PC-3 (cell line): ENCODE results near the gene TELO2. TPM values are rescaled to one million over a fixed set of nuclear protein-coding genes. Genes with fewer than 3 reads are reported as not detected.

Source experiments
- ATAC-seq: fragments of 200-7000 bp; cut with Tn5 transposase; 2 replicates; pipeline ENCODE4 v1.9.1; 2020; ENCODE audit warnings: mild to moderate bottlenecking, moderate library complexity
- BruUV-seq: library from RNA; stranded (reverse); fragments of 400-500 nt; replicated peaks from 2 replicates; lab custom pipeline; 2021; lab: Mats Ljungman, UMichigan
- CTCF ChIA-PET: fragments of 300-600 bp; sonication (Branson Sonifier 250); formaldehyde crosslinking; loops from one replicate; lab custom pipeline; 2022; ENCODE audit warnings: antibody characterized with exemption; lab: Charles Lee
- POLR2A ChIA-PET: fragments of 300-600 bp; sonication (Branson Sonifier 250); formaldehyde crosslinking; loops from one replicate; lab custom pipeline; 2022; ENCODE audit warnings: antibody characterized with exemption; ENCODE audit not compliant: unreplicated experiment; lab: Charles Lee
- DNase-seq: peaks from one replicate; pipeline ENCODE4 v3.0.0-alpha.2; 2015
- H2AFZ ChIP-seq: fragments of 300-600 bp; sonication (generic); 2 replicates; pipeline ENCODE4 v1.6.0; 2016; ENCODE audit warnings: antibody characterized with exemption, low read length
- H3F3A ChIP-seq: fragments of 300-600 bp; sonication (generic); one replicate; pipeline ENCODE4 v1.6.0; 2017; ENCODE audit warnings: antibody characterized with exemption, low read length, control low read depth, mild to moderate bottlenecking; ENCODE audit not compliant: unreplicated experiment
- H3K27ac ChIP-seq: fragments of 300-600 bp; sonication (generic); 2 replicates; pipeline ENCODE4 v1.5.1; 2016; ENCODE audit warnings: mild to moderate bottlenecking, low read length
- H3K27me3 ChIP-seq: fragments of 300-600 bp; sonication (generic); 2 replicates; pipeline ENCODE4 v1.6.1; 2016; ENCODE audit warnings: low read length, mixed read lengths
- H3K36me3 ChIP-seq: fragments of 300-600 bp; sonication (generic); 2 replicates; pipeline ENCODE4 v1.6.1; 2016; ENCODE audit warnings: low read depth, mixed run types, low read length, mixed read lengths
- H3K4me1 ChIP-seq: fragments of 300-600 bp; sonication (generic); 2 replicates; pipeline ENCODE4 v1.5.1; 2016; ENCODE audit warnings: low read length; ENCODE audit not compliant: insufficient read depth
- H3K4me2 ChIP-seq: fragments of 300-600 bp; sonication (generic); 2 replicates; pipeline ENCODE4 v1.6.0; 2016; ENCODE audit warnings: low read length
- H3K4me3 ChIP-seq: fragments of 300-600 bp; sonication (generic); 2 replicates; pipeline ENCODE4 v1.5.1; 2016; ENCODE audit warnings: mild to moderate bottlenecking, low read length, mixed read lengths
- H3K79me2 ChIP-seq: fragments of 300-600 bp; sonication (generic); 2 replicates; pipeline ENCODE4 v1.6.1; 2017; ENCODE audit warnings: low read length, mixed read lengths
- H3K9ac ChIP-seq: fragments of 300-600 bp; sonication (generic); 2 replicates; pipeline ENCODE4 v1.6.0; 2016; ENCODE audit warnings: mild to moderate bottlenecking, low read length
- H3K9me2 ChIP-seq: fragments of 300-600 bp; sonication (generic); replicated peaks from 2 replicates; pipeline ENCODE4 v1.6.1; 2016; ENCODE audit warnings: mixed run types, low read length, mixed read lengths
- H3K9me3 ChIP-seq: fragments of 300-600 bp; sonication (generic); 2 replicates; pipeline ENCODE4 v1.6.1; 2016; ENCODE audit warnings: low read length, mixed read lengths
- H4K20me1 ChIP-seq: fragments of 300-600 bp; sonication (generic); 2 replicates; pipeline ENCODE4 v1.6.1; 2016; ENCODE audit warnings: low read length, mixed read lengths
- CTCF ChIP-seq: fragments of 300-600 bp; sonication (generic); conservative IDR thresholded peaks from 2 replicates; pipeline ENCODE4 v1.5.1; 2017; ENCODE audit warnings: antibody characterized with exemption, low read depth, mild to moderate bottlenecking, low read length
- EZH2 ChIP-seq: fragments of 300-600 bp; sonication (generic); IDR thresholded peaks from one replicate; pipeline ENCODE4 v1.6.1; 2017; ENCODE audit warnings: antibody characterized with exemption, mild to moderate bottlenecking, low read length; ENCODE audit not compliant: unreplicated experiment
- EZH2phosphoT487 ChIP-seq: fragments of 300-600 bp; sonication (generic); IDR thresholded peaks from 2 replicates; pipeline ENCODE4 v1.6.1; 2018; ENCODE audit warnings: mild to moderate bottlenecking, antibody characterized with exemption, low read length, borderline replicate concordance
- intact Hi-C: fragments of 100-400 bp; cut with micrococcal nuclease; formaldehyde crosslinking; loops from 2 replicates; pipeline ENCODE4 v1.9.0; 2023
- total RNA-seq: library from RNA; depleted of rRNA; stranded (reverse); fragments of >200 nt; gene quantifications from 2 replicates; pipeline ENCODE4 v1.2.3, GENCODE V29; 2014

TELO2 gene
- total RNA-seq, 1 experiment from 2014 or later = 37.8 TPM

- POLR2A ChIA-PET = no interaction called here
Observed at GRCh38 chr16:1495211-1495888, 2.2 kb downstream of the TELO2 start.

GRCh38 chr16:1495889-1496262 is 2.7 kb downstream of the TELO2 start:
- BruUV-seq = no TSS peak
- ATAC-seq = no peak
- peaks cover 13% of the 10 kb centered on the region for H3K4me1 ChIP-seq
- DNase-seq = no peak
- intact Hi-C loops = no loop called here
- POLR2A ChIA-PET = no interaction called here
- no peaks in the 10 kb centered on the region for H3K9me2 ChIP-seq
- no peak overlapping the region for H3K27ac ChIP-seq
- H3K4me2 ChIP-seq = no peak overlapping the region
- H3F3A ChIP-seq = no peaks in the 10 kb centered on the region
- H3K9ac ChIP-seq = no peak overlapping the region
- H4K20me1 ChIP-seq = peaks cover 5% of the 10 kb centered on the region; the same call in 1 of the 2 replicates
- H3K4me3 ChIP-seq = no peak overlapping the region
- no peaks in the 10 kb centered on the region for H3K9me3 ChIP-seq
- CTCF ChIA-PET = no interaction called here
- no peaks in the 10 kb centered on the region for H3K27me3 ChIP-seq
- TF ChIP-seq EZH2phosphoT487 (no peak), EZH2 (no peak), CTCF (no peak)
- peaks cover 31% of the 10 kb centered on the region for H3K79me2 ChIP-seq
- H2AFZ ChIP-seq = no peak overlapping the region
- 0 out of 2 replicates have a peak, but pooled peaks cover 3% of the 10 kb centered on the region for H3K36me3 ChIP-seq

More at GRCh38 chr16:1495211-1495888, 2.2 kb downstream of the TELO2 start:
- ATAC-seq (no peak), DNase-seq (no peak)
- Histone ChIP-seq H2AFZ (no peak overlapping the region), H3K9me2 (no peaks in the 10 kb centered on the region), H3K4me2 (peak overlapping the region; percentile 97; the same call in 1 of the 2 replicates), H3K4me1 (peaks cover 13% of the 10 kb centered on the region), H3K9me3 (no peaks in the 10 kb centered on the region), H3K27ac (no peak overlapping the region), H3K4me3 (peak overlapping the region; percentile 83; the same call in 1 of the 2 replicates), H3K9ac (no peak overlapping the region), H3K79me2 (peaks cover 31% of the 10 kb centered on the region), H4K20me1 (peaks cover 5% of the 10 kb centered on the region; the same call in 1 of the 2 replicates), H3F3A (no peaks in the 10 kb centered on the region), H3K36me3 (0 out of 2 replicates have a peak, but pooled peaks cover 3% of the 10 kb centered on the region), H3K27me3 (no peaks in the 10 kb centered on the region)
- intact Hi-C loops = no loop called here
- CTCF ChIA-PET = no interaction called here
- no peak for TF ChIP-seq EZH2
- no peak for TF ChIP-seq EZH2phosphoT487
- TF ChIP-seq CTCF = no peak
- no TSS peak for BruUV-seq

GRCh38 chr16:1496464-1496863 is 3.3 kb downstream of the TELO2 start:
- H3K79me2 ChIP-seq = peaks cover 31% of the 10 kb centered on the region
- H2AFZ ChIP-seq = no peak overlapping the region
- intact Hi-C loops = no loop called here
- CTCF ChIA-PET = no interaction called here
- H3K9me2 ChIP-seq = no peaks in the 10 kb centered on the region
- POLR2A ChIA-PET = no interaction called here
- H3K36me3 ChIP-seq = 0 out of 2 replicates have a peak, but pooled peaks cover 3% of the 10 kb centered on the region
- TF ChIP-seq EZH2 = no peak
- TF ChIP-seq CTCF = no peak
- no peak for TF ChIP-seq EZH2phosphoT487
- H3K27ac ChIP-seq = no peak overlapping the region
- H3F3A ChIP-seq = no peaks in the 10 kb centered on the region
- H3K4me3 ChIP-seq = no peak overlapping the region
- BruUV-seq = no TSS peak
- H3K4me2 ChIP-seq = no peak overlapping the region
- ATAC-seq = no peak
- H3K9me3 ChIP-seq = no peaks in the 10 kb centered on the region
- no peaks in the 10 kb centered on the region for H3K27me3 ChIP-seq
- peaks cover 13% of the 10 kb centered on the region for H3K4me1 ChIP-seq
- peaks cover 5% of the 10 kb centered on the region; the same call in 1 of the 2 replicates for H4K20me1 ChIP-seq
- H3K9ac ChIP-seq = no peak overlapping the region
- no peak for DNase-seq
